ENCODE results near the gene ZNF555.

- no peak for TF ChIP-seq EZH2 (IDR thresholded peaks at IDR 0.05)
- TF ChIP-seq CTCF (IDR thresholded peaks at IDR 0.05) = no peak
Measured at GRCh38 chr19:2814426-2814825, 26.8 kb upstream of the ZNF555 start.

Data from neural progenitor cell (in vitro differentiated cells).